HK-2 (cell line): Measurements from ENCODE around the gene SNRPD1.
A peak's percentile ranks its signal among the peaks of the same experiment; 100 is the strongest.
"Not testable (repeated sequence)": the region's sequence is repeated elsewhere in the genome, so short reads cannot be mapped to it uniquely, and the experiment has no call there.

Experiments used
- DNase-seq: peaks from one replicate; pipeline ENCODE4 v3.0.0-alpha.2; 2018; ENCODE audit not compliant: unreplicated experiment

The SNRPD1 gene

GRCh38 chr18:21636769-21637168 is 24.7 kb downstream of the SNRPD1 start:
- no peak for DNase-seq

GRCh38 chr18:21638822-21639221 is 26.7 kb downstream of the SNRPD1 start:
- no peak for DNase-seq

GRCh38 chr18:21640375-21640774 is 28.3 kb downstream of the SNRPD1 start:
- not testable (repeated sequence) for DNase-seq

GRCh38 chr18:21650311-21650710 is 38.2 kb downstream of the SNRPD1 start:
- DNase-seq, result no peak

GRCh38 chr18:21652073-21652472 is 40.0 kb downstream of the SNRPD1 start:
- no peak for DNase-seq

- no peak for DNase-seq
Measured at GRCh38 chr18:21653361-21653760, 41.2 kb downstream of the SNRPD1 start.

GRCh38 chr18:21656402-21656801 is 44.3 kb downstream of the SNRPD1 start:
- DNase-seq, result no peak

GRCh38 chr18:21660078-21660477 is 48.0 kb downstream of the SNRPD1 start:
- no peak for DNase-seq

GRCh38 chr18:21662581-21662980 is 50.5 kb downstream of the SNRPD1 start:
- DNase-seq, result no peak

GRCh38 chr18:21663578-21663977 is 51.5 kb downstream of the SNRPD1 start:
- no peak for DNase-seq

- DNase-seq, result no peak
Measured at GRCh38 chr18:21664069-21664468, 52.0 kb downstream of the SNRPD1 start.

GRCh38 chr18:21669736-21670285 is 57.7 kb downstream of the SNRPD1 start:
- DNase-seq, result peak; percentile 36

- DNase-seq, result peak; percentile 65
Measured at GRCh38 chr18:21672521-21673267, 60.6 kb downstream of the SNRPD1 start.

GRCh38 chr18:21675354-21675753 is 63.2 kb downstream of the SNRPD1 start:
- DNase-seq, result peak; percentile 33

- no peak for DNase-seq
Measured at GRCh38 chr18:21678859-21679258, 66.7 kb downstream of the SNRPD1 start.

- no peak for DNase-seq
Measured at GRCh38 chr18:21680161-21680560, 68.0 kb downstream of the SNRPD1 start.

- DNase-seq, result no peak
Measured at GRCh38 chr18:21682371-21683051, 70.4 kb downstream of the SNRPD1 start.
